SK-N-MC (cell line): Measurements from ENCODE around the gene RPS14.
"Not testable (repeated sequence)": the region's sequence is repeated elsewhere in the genome, so short reads cannot be mapped to it uniquely, and the experiment has no call there.

ENCODE experiments used
- EZH2 ChIP-seq: fragments of 200-600 bp; sonication (generic); IDR thresholded peaks from one replicate; pipeline ENCODE4 v1.6.1; 2017; ENCODE audit warnings: antibody characterized with exemption
- FOXP2 ChIP-seq: optimal IDR thresholded peaks from 2 replicates; pipeline ENCODE3; 2011; ENCODE audit warnings: mild to moderate bottlenecking, moderate library complexity; ENCODE audit not compliant: insufficient read depth; ENCODE audit errors: extremely low read length, control extremely low read depth

GRCh38 chr5:150476568-150476967, 27.0 kb upstream of the RPS14 start:
- TF ChIP-seq EZH2, FOXP2: not testable (repeated sequence)
